HCT116 (cell line): ENCODE measurements around the gene RPL35A. TPM values are rescaled to one million over a fixed set of nuclear protein-coding genes. Genes with fewer than 3 reads are reported as not detected.

ENCODE experiments used
- ATAC-seq: fragments of 200-7000 bp; cut with Tn5 transposase; 2 replicates; pipeline ENCODE4 v1.9.1; 2020; ENCODE audit warnings: mild to moderate bottlenecking, moderate library complexity
- BruUV-seq: library from RNA; stranded (reverse); fragments of 400-500 nt; replicated peaks from 2 replicates; lab custom pipeline; 2021; lab: Mats Ljungman, UMichigan
- CTCF ChIA-PET: fragments of 300-600 bp; sonication (Branson Sonifier 250); formaldehyde crosslinking; loops from one replicate; lab custom pipeline; 2021; ENCODE audit warnings: antibody characterized with exemption; lab: Charles Lee
- POLR2A ChIA-PET: fragments of 300-600, 350-600 bp; sonication (Branson Sonifier 250); formaldehyde crosslinking; loops from one replicate; lab custom pipeline; 2021; ENCODE audit warnings: antibody characterized with exemption; lab: Charles Lee
- RAD21 ChIA-PET, 2 experiments: fragments of 300-600 bp; sonication (Branson Sonifier 250); formaldehyde crosslinking; loops; one replicate each; lab custom pipeline; 2023; ENCODE audit warnings: low total read pairs in 2 of 2; ENCODE audit not compliant: uncharacterized antibody in 2 of 2, unreplicated experiment in 2 of 2, low non-redundant PET in 1 of 2; lab: Charles Lee
- DNase-seq: peaks from one replicate; pipeline ENCODE4 v3.0.0-alpha.2; 2010; ENCODE audit warnings: low read depth, low spot score
- H2AFZ ChIP-seq: fragments of 200-600 bp; shearing (Covaris generic), sonication (generic); 2 replicates; pipeline ENCODE4 v1.6.1; 2017; ENCODE audit warnings: low read depth, mixed run types, mixed read lengths, antibody characterized with exemption, low read length; ENCODE audit not compliant: poor library complexity, severe bottlenecking
- H3K27ac ChIP-seq: 2 replicates; pipeline ENCODE4 v1.5.1; 2012; ENCODE audit warnings: low read depth, low read length
- H3K27me3 ChIP-seq: fragments of 200-600 bp; sonication (generic); 2 replicates; pipeline ENCODE4 v1.6.1; 2016; ENCODE audit warnings: mixed run types, low read length, mixed read lengths; ENCODE audit not compliant: insufficient read depth
- H3K36me3 ChIP-seq, 2 experiments: fragments of 200-500 bp in 1 of 2; fragments of 200-600 bp in 1 of 2; sonication (Bioruptor generic) in 1 of 2; sonication (generic) in 1 of 2; 2 replicates each; pipeline versions ENCODE4 v1.5.1 to v1.6.1; 2014 to 2016; ENCODE audit warnings: low read length in 2 of 2, inconsistent platforms in 1 of 2, mixed read lengths in 1 of 2, mixed run types in 1 of 2; ENCODE audit not compliant: insufficient read depth in 2 of 2, control insufficient read depth in 1 of 2
- H3K4me1 ChIP-seq, 2 experiments: fragments of 200-600 bp in 1 of 2; sonication (generic) in 1 of 2; 2 replicates each; pipeline versions ENCODE4 v1.5.1 to v1.6.1; 2012 to 2017; ENCODE audit warnings: low read length in 2 of 2, inconsistent platforms in 1 of 2, mild to moderate bottlenecking in 1 of 2, mixed read lengths in 1 of 2, mixed run types in 1 of 2, moderate library complexity in 1 of 2; ENCODE audit not compliant: insufficient read depth in 2 of 2, control insufficient read depth in 1 of 2
- H3K4me2 ChIP-seq: fragments of 200-600 bp; sonication (generic); 2 replicates; pipeline ENCODE4 v1.6.1; 2017; ENCODE audit warnings: mixed run types, low read length, mixed read lengths
- H3K4me3 ChIP-seq, 2 experiments: fragments of 200-600 bp in 1 of 2; sonication (generic) in 1 of 2; replicated peaks in 1 of 2; 2 replicates each; pipeline ENCODE4 v1.5.1; 2011 to 2016; ENCODE audit warnings: low read length in 2 of 2, control low read depth in 1 of 2, low read depth in 1 of 2, mild to moderate bottlenecking in 1 of 2, mixed read lengths in 1 of 2, mixed run types in 1 of 2
- H3K79me2 ChIP-seq: fragments of 200-600 bp; sonication (generic); 2 replicates; pipeline ENCODE4 v1.6.1; 2017; ENCODE audit warnings: mild to moderate bottlenecking, mixed run types, low read length, moderate library complexity, mixed read lengths; ENCODE audit not compliant: insufficient read depth
- H3K9ac ChIP-seq: fragments of 200-600 bp; sonication (generic); 2 replicates; pipeline ENCODE4 v1.6.1; 2016; ENCODE audit warnings: low read length, mixed read lengths
- H3K9me2 ChIP-seq: fragments of 200-600 bp; sonication (generic), shearing (Covaris generic); 2 replicates; pipeline ENCODE4 v1.6.1; 2017; ENCODE audit warnings: mixed run types, mild to moderate bottlenecking, moderate library complexity; ENCODE audit not compliant: insufficient read depth
- H3K9me3 ChIP-seq, 2 experiments: fragments of 200-500 bp in 1 of 2; fragments of 200-600 bp in 1 of 2; sonication (Bioruptor generic) in 1 of 2; sonication (generic) in 1 of 2; 2 replicates each; pipeline ENCODE4 v1.6.1; 2014 to 2017; ENCODE audit warnings: low read length in 2 of 2, mixed read lengths in 2 of 2, inconsistent platforms in 1 of 2, low read depth in 1 of 2, mild to moderate bottlenecking in 1 of 2, mixed run types in 1 of 2, moderate library complexity in 1 of 2; ENCODE audit not compliant: control insufficient read depth in 1 of 2, insufficient read depth in 1 of 2
- H4K20me1 ChIP-seq: fragments of 200-600 bp; sonication (generic), shearing (Covaris generic); 2 replicates; pipeline ENCODE4 v1.6.1; 2017; ENCODE audit warnings: mixed run types, mild to moderate bottlenecking, moderate library complexity; ENCODE audit not compliant: insufficient read depth
- EGR1 ChIP-seq: IDR thresholded peaks from 2 replicates; pipeline ENCODE4 v1.6.1; 2012; ENCODE audit warnings: low read depth
- ELF1 ChIP-seq: IDR thresholded peaks from 2 replicates; pipeline ENCODE4 v1.6.1; 2012; ENCODE audit warnings: low read depth, borderline replicate concordance
- EZH2phosphoT487 ChIP-seq: fragments of 200-600 bp; IDR thresholded peaks from 2 replicates; pipeline ENCODE4 v1.6.1; 2018; ENCODE audit warnings: antibody characterized with exemption, borderline replicate concordance
- MAX ChIP-seq: IDR thresholded peaks from 2 replicates; pipeline ENCODE4 v1.6.1; 2012
- POLR2A ChIP-seq: IDR thresholded peaks from 2 replicates; pipeline ENCODE4 v1.7.0; 2011; ENCODE audit warnings: borderline replicate concordance; ENCODE audit not compliant: insufficient read depth, insufficient read length; ENCODE audit errors: extremely low read depth
- ZBTB33 ChIP-seq: IDR thresholded peaks from 2 replicates; pipeline ENCODE4 v1.6.1; 2011; ENCODE audit warnings: mild to moderate bottlenecking, low read length, moderate library complexity; ENCODE audit not compliant: insufficient replicate concordance; ENCODE audit errors: extremely low read depth
- ZFX ChIP-seq: fragments of 450-650 bp; IDR thresholded peaks from 2 replicates; pipeline ENCODE4 v1.6.1; 2017
- ZNF274 ChIP-seq: fragments of 200-500 bp; sonication (Bioruptor generic); IDR thresholded peaks from 2 replicates; pipeline ENCODE4 v1.6.1; 2014; ENCODE audit warnings: mild to moderate bottlenecking, low read depth, low read length, inconsistent platforms
- intact Hi-C: fragments of 100-400 bp; cut with micrococcal nuclease; formaldehyde crosslinking; loops from 2 replicates; pipeline ENCODE4 v1.10.0; 2022
- total RNA-seq: library from RNA; stranded (reverse); gene quantifications from one replicate; pipeline ENCODE4 v1.2.1, GENCODE V29; 2021; ENCODE audit not compliant: unreplicated experiment

Gene RPL35A
- total RNA-seq, 1 experiment from 2014 or later, result 1,465 TPM

GRCh38 chr3:197956626-197956988, 6.6 kb downstream of the RPL35A start:
- Histone ChIP-seq H3K4me3 (no peak overlapping the region), H3K27ac (peak overlapping the region; percentile 19; the same call in 1 of the 2 replicates), H3K79me2 (peaks cover 41% of the 10 kb centered on the region), H3K4me1 (peaks cover 17 to 35% of the 10 kb centered on the region in 2 experiments), H3K9me3 (no peaks in the 10 kb centered on the region), H4K20me1 (peaks cover 32% of the 10 kb centered on the region; the same call in 1 of the 2 replicates), H3K4me2 (no peak overlapping the region; the same call in 1 of the 2 replicates), H3K9ac (no peak overlapping the region), H3K9me2 (no peaks in the 10 kb centered on the region), H3K27me3 (no peaks in the 10 kb centered on the region), H3K36me3 (peaks cover 41 to 47% of the 10 kb centered on the region in 2 experiments; a peak in 3 of 4 replicates), H2AFZ (no peak overlapping the region)
- no TSS peak for BruUV-seq
- RAD21 ChIA-PET, result no interaction called here
- TF ChIP-seq EGR1, result no peak
- TF ChIP-seq EZH2phosphoT487, result no peak
- no peak for TF ChIP-seq ZFX
- TF ChIP-seq MAX, result 0 out of 2 replicates have a peak, but pooled peaks have one; percentile 4
- TF ChIP-seq ELF1, result no peak; the same call in 1 of the 2 replicates
- POLR2A ChIA-PET, result interaction anchor here (1.0 kb wide), 1 partner anchor 135 kb away, joined by 4 read pairs; no protein-coding TSS in a partner anchor
- ATAC-seq (no peak), DNase-seq (no peak)
- CTCF ChIA-PET, result no interaction called here
- intact Hi-C loops, result no loop called here

GRCh38 chr3:197957790-197958133, 7.8 kb downstream of the RPL35A start:
- CTCF ChIA-PET, result no interaction called here
- RAD21 ChIA-PET, result no interaction called here
- H3K4me1 ChIP-seq, result peaks cover 13 to 31% of the 10 kb centered on the region in 2 experiments
- H3K9me3 ChIP-seq, result no peaks in the 10 kb centered on the region
- BruUV-seq, result no TSS peak
- H3K36me3 ChIP-seq, result peaks cover 33 to 36% of the 10 kb centered on the region in 2 experiments; a peak in 3 of 4 replicates
- no peak overlapping the region for H3K27ac ChIP-seq
- no peaks in the 10 kb centered on the region for H3K9me2 ChIP-seq
- TF ChIP-seq POLR2A (no peak), ZNF274 (no peak), MAX (peak; percentile 33; the same call in 1 of the 2 replicates), ZBTB33 (no peak)
- TF ChIP-seq, all 23 proteins: peak for 1
- no peaks in the 10 kb centered on the region for H3K27me3 ChIP-seq
- H2AFZ ChIP-seq, result no peak overlapping the region
- H3K4me2 ChIP-seq, result no peak overlapping the region; the same call in 1 of the 2 replicates
- no peak overlapping the region for H3K9ac ChIP-seq
- no peak overlapping the region for H3K4me3 ChIP-seq
- DNase-seq, result no peak
- H4K20me1 ChIP-seq, result peaks cover 29% of the 10 kb centered on the region; the same call in 1 of the 2 replicates
- intact Hi-C loops, result no loop called here
- POLR2A ChIA-PET, result no interaction called here
- no peak for ATAC-seq
- H3K79me2 ChIP-seq, result peaks cover 30% of the 10 kb centered on the region
